NCI-H748 treated with DMSO at 0.1 percent for 48 hours (cell line): ENCODE data around the gene AMER2.

Experiments used
- DNase-seq: peaks from one replicate; lab custom pipeline; 2025; lab: John Stamatoyannopoulos, UW

The AMER2 gene

GRCh38 chr13:25171517-25172302 is at the start of gene AMER2:
AMER2 (minus strand) TSS chr13:25172288; CDS start chr13:25171619, 669 bp downstream.
- DNase-seq: peak; percentile 83

GRCh38 chr13:25218019-25218418 is 45.9 kb upstream of the AMER2 start:
- DNase-seq: no peak

- no peak for DNase-seq
Measured at GRCh38 chr13:25217023-25217885, 45.2 kb upstream of the AMER2 start.

- DNase-seq: no peak
Measured at GRCh38 chr13:25215253-25215575, 43.1 kb upstream of the AMER2 start.

- no peak for DNase-seq
Measured at GRCh38 chr13:25214491-25215252, 42.6 kb upstream of the AMER2 start.

GRCh38 chr13:25213715-25214114 is 41.6 kb upstream of the AMER2 start:
- DNase-seq: no peak

- no peak for DNase-seq
Measured at GRCh38 chr13:25210842-25211569, 38.9 kb upstream of the AMER2 start.

- DNase-seq: no peak
Measured at GRCh38 chr13:25207291-25207810, 35.3 kb upstream of the AMER2 start.

- DNase-seq: no peak
Measured at GRCh38 chr13:25204863-25205262, 32.8 kb upstream of the AMER2 start.

GRCh38 chr13:25203127-25203740 is 31.1 kb upstream of the AMER2 start:
- no peak for DNase-seq

- DNase-seq: no peak
Measured at GRCh38 chr13:25200783-25201182, 28.7 kb upstream of the AMER2 start.

- no peak for DNase-seq
Measured at GRCh38 chr13:25198647-25199046, 26.6 kb upstream of the AMER2 start.

- DNase-seq: no peak
Measured at GRCh38 chr13:25196971-25197370, 24.9 kb upstream of the AMER2 start.

- no peak for DNase-seq
Measured at GRCh38 chr13:25192936-25193335, 20.8 kb upstream of the AMER2 start.

- no peak for DNase-seq
Measured at GRCh38 chr13:25192489-25192888, 20.4 kb upstream of the AMER2 start.

GRCh38 chr13:25192052-25192451 is 20.0 kb upstream of the AMER2 start:
- no peak for DNase-seq

GRCh38 chr13:25190771-25191170 is 18.7 kb upstream of the AMER2 start:
- DNase-seq: no peak

- DNase-seq: no peak
Measured at GRCh38 chr13:25190256-25190655, 18.2 kb upstream of the AMER2 start.

GRCh38 chr13:25187596-25187995 is 15.5 kb upstream of the AMER2 start:
- no peak for DNase-seq

GRCh38 chr13:25186187-25186586 is 14.1 kb upstream of the AMER2 start:
- no peak for DNase-seq

GRCh38 chr13:25181597-25181996 is 9.5 kb upstream of the AMER2 start:
- DNase-seq: no peak
